Brain microvascular endothelial cell (primary cell): Measurements from ENCODE around the gene SYT2.

Source experiments
- DNase-seq: peaks from one replicate; pipeline ENCODE4 v3.0.0-alpha.2; 2020
- H3K27ac ChIP-seq: fragments of 250-450 bp; sonication (Bioruptor Pico); 2 replicates; pipeline ENCODE4 v1.5.1; 2020; ENCODE audit warnings: mild to moderate bottlenecking, moderate library complexity
- H3K27me3 ChIP-seq: fragments of 250-450 bp; sonication (Bioruptor Pico); replicated peaks from 2 replicates; pipeline ENCODE4 v1.5.1; 2020; ENCODE audit warnings: mild to moderate bottlenecking
- H3K36me3 ChIP-seq: fragments of 250-450 bp; sonication (Bioruptor Pico); replicated peaks from 2 replicates; pipeline ENCODE4 v1.5.1; 2020; ENCODE audit warnings: mild to moderate bottlenecking
- H3K4me3 ChIP-seq: 2 replicates; pipeline ENCODE4 v1.5.1; 2011; ENCODE audit warnings: low read depth, mild to moderate bottlenecking, control low read depth, low read length, moderate library complexity
- in situ Hi-C: cut with HindIII; loops from 2 replicates; pipeline ENCODE4 v1.10.0; 2017; ENCODE audit warnings: low sequenced_read_pairs, low pct_ligation_motif_present
- TF ChIP-seq, protein P1 (sequence below): IDR thresholded peaks from 2 replicates; pipeline ENCODE4 v1.5.1; 2011; ENCODE audit warnings: low read depth, mild to moderate bottlenecking, moderate library complexity, low read length, control low read depth, inconsistent platforms; ENCODE audit errors: missing control alignments

Gene SYT2

DNA sequence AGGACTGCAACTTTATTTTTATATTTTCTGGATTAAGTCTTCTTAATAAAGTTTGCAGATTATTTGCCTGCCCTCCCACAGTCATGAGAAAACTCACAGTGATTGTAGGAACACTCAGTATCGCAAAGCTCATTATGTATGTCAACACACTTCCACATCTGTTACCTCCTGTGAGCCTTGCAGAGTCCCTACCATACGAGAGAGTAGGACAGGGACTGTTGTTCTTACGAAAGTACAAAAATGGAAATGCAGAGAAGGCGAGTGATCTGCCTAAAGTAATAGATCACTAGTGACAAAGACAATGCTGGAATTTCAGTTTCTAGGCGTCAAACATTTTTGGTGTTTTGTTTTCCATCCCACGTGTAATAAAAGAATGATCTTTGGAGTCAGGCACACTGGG, 131.7 kb downstream of the SYT2 start:
- H3K27me3 ChIP-seq, result no peaks in the 10 kb centered on the region
- H3K27ac ChIP-seq, result peak overlapping the region; percentile 76

DNA sequence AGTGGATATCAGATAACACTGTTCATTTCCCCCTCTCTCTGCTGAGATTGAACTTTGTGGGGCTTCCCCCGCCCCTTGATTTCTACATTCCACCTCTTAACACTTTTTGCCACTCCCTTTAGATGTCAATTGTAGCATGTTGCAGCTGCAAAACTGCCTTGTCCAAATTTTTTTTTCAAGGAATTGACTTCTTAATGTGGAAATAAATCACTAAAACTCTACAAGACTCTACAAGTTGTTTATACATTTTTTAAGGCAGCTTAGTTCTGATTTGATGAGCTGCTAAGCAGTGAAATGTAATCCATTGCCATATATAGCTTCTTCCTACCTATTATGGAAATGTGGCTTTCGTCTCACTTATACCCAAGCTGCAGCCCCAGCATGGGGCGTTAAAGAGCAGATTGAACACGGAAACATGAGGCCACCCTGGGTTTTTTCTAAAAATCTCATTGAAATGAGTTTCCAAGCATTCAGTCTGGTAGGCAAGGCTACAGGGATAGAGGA, 132.2 kb downstream of the SYT2 start:
- no peak for DNase-seq
- TF ChIP-seq, protein P1, sequence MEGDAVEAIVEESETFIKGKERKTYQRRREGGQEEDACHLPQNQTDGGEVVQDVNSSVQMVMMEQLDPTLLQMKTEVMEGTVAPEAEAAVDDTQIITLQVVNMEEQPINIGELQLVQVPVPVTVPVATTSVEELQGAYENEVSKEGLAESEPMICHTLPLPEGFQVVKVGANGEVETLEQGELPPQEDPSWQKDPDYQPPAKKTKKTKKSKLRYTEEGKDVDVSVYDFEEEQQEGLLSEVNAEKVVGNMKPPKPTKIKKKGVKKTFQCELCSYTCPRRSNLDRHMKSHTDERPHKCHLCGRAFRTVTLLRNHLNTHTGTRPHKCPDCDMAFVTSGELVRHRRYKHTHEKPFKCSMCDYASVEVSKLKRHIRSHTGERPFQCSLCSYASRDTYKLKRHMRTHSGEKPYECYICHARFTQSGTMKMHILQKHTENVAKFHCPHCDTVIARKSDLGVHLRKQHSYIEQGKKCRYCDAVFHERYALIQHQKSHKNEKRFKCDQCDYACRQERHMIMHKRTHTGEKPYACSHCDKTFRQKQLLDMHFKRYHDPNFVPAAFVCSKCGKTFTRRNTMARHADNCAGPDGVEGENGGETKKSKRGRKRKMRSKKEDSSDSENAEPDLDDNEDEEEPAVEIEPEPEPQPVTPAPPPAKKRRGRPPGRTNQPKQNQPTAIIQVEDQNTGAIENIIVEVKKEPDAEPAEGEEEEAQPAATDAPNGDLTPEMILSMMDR, result no peak
- no peaks in the 10 kb centered on the region for H3K27me3 ChIP-seq
- H3K27ac ChIP-seq, result peak overlapping the region; percentile 76
- in situ Hi-C loops, result no loop called here
- no peak overlapping the region for H3K4me3 ChIP-seq
- H3K36me3 ChIP-seq, result no peaks in the 10 kb centered on the region

More for the DNA sequence above, 131.7 kb downstream of the SYT2 start:
- TF ChIP-seq, protein P1, result no peak
- no peak for DNase-seq
- in situ Hi-C loops, result no loop called here
- Histone ChIP-seq H3K36me3 (no peaks in the 10 kb centered on the region), H3K4me3 (no peak overlapping the region)

DNA sequence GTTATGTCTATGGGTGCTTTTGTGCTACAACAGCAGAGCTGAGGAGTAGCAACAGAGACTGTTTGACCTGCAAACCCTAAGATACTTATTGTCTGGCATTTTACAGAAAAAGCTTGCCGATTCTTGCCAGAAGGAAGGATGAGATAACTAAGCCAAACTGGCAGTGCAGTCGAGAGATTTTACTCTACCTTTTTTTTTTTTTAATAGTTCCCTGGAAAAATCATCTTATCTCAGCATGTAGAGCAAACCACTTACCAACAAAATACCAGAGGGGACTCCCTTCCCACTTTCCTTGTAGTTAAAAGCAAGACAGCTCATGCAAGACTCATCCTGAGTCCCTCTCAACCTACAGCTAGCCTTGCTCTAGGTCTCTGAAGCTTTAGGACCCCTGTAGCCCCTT, 132.9 kb downstream of the SYT2 start:
- H3K27ac ChIP-seq, result peak overlapping the region; percentile 76
- TF ChIP-seq, protein P1, result no peak

DNA sequence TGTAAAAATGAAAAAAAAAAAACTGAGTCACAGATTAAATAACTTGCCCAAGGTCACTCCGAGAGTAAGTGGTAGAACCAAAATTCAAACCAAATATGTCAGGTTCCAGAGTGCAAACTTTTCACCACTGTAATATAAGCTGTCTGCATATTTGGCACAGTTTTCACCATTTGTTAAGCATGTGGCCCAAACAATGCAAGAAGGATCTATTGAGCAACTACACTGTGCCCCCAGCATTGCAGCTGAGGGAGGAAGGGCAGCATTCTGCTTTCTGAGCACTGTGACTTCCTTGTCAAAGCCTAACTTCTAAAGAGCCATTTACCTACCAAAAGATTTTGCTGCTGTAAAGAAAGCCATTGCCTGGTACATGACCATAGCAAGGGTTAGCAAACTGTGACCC, 133.4 kb downstream of the SYT2 start:
- TF ChIP-seq, protein P1, result no peak
- no peaks in the 10 kb centered on the region for H3K36me3 ChIP-seq
- no peaks in the 10 kb centered on the region for H3K27me3 ChIP-seq
- no peak overlapping the region for H3K4me3 ChIP-seq
- peak overlapping the region; percentile 76 for H3K27ac ChIP-seq
- peak; percentile 69 for DNase-seq
- in situ Hi-C loops, result no loop called here

More for the DNA sequence above, 132.9 kb downstream of the SYT2 start:
- H3K36me3 ChIP-seq, result no peaks in the 10 kb centered on the region
- no peak overlapping the region for H3K4me3 ChIP-seq
- H3K27me3 ChIP-seq, result no peaks in the 10 kb centered on the region
- in situ Hi-C loops, result no loop called here
- no peak for DNase-seq

DNA sequence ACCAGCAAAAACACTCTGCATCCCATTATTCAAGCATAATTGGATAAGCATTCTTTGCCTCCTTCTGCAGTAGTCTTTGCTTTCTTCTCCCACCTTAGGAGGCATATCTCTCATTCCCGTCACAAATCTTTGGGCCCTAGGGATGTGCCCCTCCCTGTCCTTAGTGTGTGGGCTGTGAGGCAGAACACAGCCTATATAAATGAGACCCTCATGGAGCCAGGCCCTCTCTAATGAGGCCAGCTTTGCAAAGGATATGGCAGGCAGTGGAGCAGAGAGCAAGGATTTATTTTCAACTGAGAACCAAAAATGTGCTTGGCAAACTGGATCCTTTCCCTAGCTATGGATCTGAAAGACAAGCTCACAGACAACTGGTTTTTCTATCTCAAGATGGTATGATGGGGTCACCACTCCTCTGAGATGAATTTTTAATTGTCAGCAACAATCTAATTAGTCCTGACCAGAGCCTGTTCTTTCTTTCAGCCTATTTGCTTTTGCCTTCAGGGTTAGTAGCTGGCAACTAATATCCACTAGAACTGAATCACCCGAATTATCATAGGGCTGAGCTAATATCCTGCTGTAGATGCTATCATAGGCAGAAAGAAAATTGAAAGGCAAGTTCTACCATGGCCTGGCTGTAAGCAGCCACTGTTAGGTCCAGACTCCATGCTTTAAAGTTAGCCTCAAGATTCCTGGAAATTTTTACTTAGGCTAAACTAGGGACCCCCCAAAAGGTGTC, 134.2 kb downstream of the SYT2 start:
- peak overlapping the region; percentile 76 for H3K27ac ChIP-seq

More for the DNA sequence above, 134.2 kb downstream of the SYT2 start:
- Histone ChIP-seq H3K27me3 (no peaks in the 10 kb centered on the region), H3K4me3 (no peak overlapping the region), H3K36me3 (no peaks in the 10 kb centered on the region)
- in situ Hi-C loops, result no loop called here
- TF ChIP-seq, protein P1, result no peak
- DNase-seq, result no peak
